Measurements from ENCODE around the gene RAD17. TPM values are rescaled to one million over a fixed set of nuclear protein-coding genes. Genes with fewer than 3 reads are reported as not detected.

RAD17 gene
- total RNA-seq, 4 donors from 2014 or later: 4.9 to 18.3 (median 10.9) TPM

DNA sequence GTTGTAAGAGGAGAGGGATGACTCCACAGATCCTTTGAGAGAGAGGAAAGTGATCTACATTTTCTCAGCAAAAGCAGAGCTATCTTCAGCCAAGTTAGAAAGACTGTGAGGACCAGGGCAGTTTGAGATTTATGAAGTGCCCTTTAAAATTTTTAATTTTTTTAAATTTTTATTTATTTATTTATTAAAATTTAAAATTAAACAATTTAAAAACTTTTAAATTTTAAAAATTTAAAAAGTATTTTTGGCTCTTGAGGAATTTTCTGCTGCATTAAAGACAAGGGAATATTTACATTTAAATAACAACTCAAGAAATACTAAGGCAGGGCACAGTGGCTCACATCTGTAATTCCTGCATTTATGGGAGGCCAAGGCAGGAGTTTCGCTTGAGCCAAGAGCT is 92.6 kb downstream of the RAD17 start:
- intact Hi-C loops (cut with DNase I): no loop called here
- Histone ChIP-seq H3K9me3 (no peaks in the 10 kb centered on the region), H3K27me3 (no peaks in the 10 kb centered on the region), H3K36me3 (no peaks in the 10 kb centered on the region), H3K4me1 (no peaks in the 10 kb centered on the region), H3K27ac (no peak overlapping the region), H3K4me3 (no peak overlapping the region)
- no peak for TF ChIP-seq POLR2A (IDR thresholded peaks at IDR 0.05)
- TF ChIP-seq, protein P1, sequence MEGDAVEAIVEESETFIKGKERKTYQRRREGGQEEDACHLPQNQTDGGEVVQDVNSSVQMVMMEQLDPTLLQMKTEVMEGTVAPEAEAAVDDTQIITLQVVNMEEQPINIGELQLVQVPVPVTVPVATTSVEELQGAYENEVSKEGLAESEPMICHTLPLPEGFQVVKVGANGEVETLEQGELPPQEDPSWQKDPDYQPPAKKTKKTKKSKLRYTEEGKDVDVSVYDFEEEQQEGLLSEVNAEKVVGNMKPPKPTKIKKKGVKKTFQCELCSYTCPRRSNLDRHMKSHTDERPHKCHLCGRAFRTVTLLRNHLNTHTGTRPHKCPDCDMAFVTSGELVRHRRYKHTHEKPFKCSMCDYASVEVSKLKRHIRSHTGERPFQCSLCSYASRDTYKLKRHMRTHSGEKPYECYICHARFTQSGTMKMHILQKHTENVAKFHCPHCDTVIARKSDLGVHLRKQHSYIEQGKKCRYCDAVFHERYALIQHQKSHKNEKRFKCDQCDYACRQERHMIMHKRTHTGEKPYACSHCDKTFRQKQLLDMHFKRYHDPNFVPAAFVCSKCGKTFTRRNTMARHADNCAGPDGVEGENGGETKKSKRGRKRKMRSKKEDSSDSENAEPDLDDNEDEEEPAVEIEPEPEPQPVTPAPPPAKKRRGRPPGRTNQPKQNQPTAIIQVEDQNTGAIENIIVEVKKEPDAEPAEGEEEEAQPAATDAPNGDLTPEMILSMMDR (IDR thresholded peaks at IDR 0.05): no peak
- no peak for DNase-seq
- WGBS, 2 donors: 71 to 92% methylated on average over 1 of the region's 1 CpG

Other genes starting within 250 kb of the RAD17 start
- 10 to 100 TPM; 26.7 to 96.0 (median 57.1) TPM for gene CCNB1, start 202.7 kb upstream of the RAD17 start, total RNA-seq
- 10 to 100 TPM in 1 of 4 donors, 1 to 10 TPM in 3; 4.8 to 10.4 (median 9.0) TPM for gene CENPH, start 180.2 kb upstream of the RAD17 start, total RNA-seq
- gene CDK7, start 134.9 kb upstream of the RAD17 start, total RNA-seq: 10 to 100 TPM; 21.8 to 40.7 (median 32.2) TPM
- gene CCDC125, start 37.0 kb upstream of the RAD17 start, total RNA-seq: 1 to 10 TPM; 4.4 to 6.5 (median 5.3) TPM
- gene AK6, start 298 bp upstream of the RAD17 start, total RNA-seq: 10 to 100 TPM; 10.7 to 23.0 (median 13.8) TPM
- 10 to 100 TPM; 25.4 to 42.2 (median 37.7) TPM for gene TAF9, start 298 bp upstream of the RAD17 start, total RNA-seq
- gene MARVELD2, start 45.3 kb downstream of the RAD17 start, total RNA-seq: 10 to 100 TPM; 12.4 to 24.5 (median 18.2) TPM
- 10 to 100 TPM; 12.0 to 56.2 (median 31.8) TPM for gene OCLN, start 123.0 kb downstream of the RAD17 start, total RNA-seq
- gene GTF2H2C, start 190.4 kb downstream of the RAD17 start, total RNA-seq: 10 to 100 TPM; 10.0 to 17.0 (median 11.4) TPM

All from esophagus squamous epithelium (tissue), 5 donors.